GM12878 (cell line): ENCODE data around the gene GGNBP2. TPM values are rescaled to one million over a fixed set of nuclear protein-coding genes. Genes with fewer than 3 reads are reported as not detected.

Source experiments
- ATAC-seq: fragments of 200-7000 bp; cut with Tn5 transposase; 3 replicates; pipeline ENCODE4 v1.9.1; 2020; ENCODE audit warnings: mild to moderate bottlenecking, moderate library complexity
- BruUV-seq: library from RNA; stranded (reverse); fragments of 400-500 nt; replicated peaks from 2 replicates; lab custom pipeline; 2021; lab: Mats Ljungman, UMichigan
- CTCF ChIA-PET: fragments of 300-600 bp; sonication (Branson Sonifier 250); formaldehyde crosslinking; extraction: SDS; loops from one replicate; lab custom pipeline; 2021; ENCODE audit warnings: inconsistent platforms; lab: Yijun Ruan, JAX
- POLR2A ChIA-PET: fragments of 350-600 bp; formaldehyde crosslinking; extraction: SDS; loops from one replicate; lab custom pipeline; 2021; ENCODE audit warnings: inconsistent platforms; lab: Charles Lee
- RAD21 ChIA-PET: fragments of 300-600 bp; sonication (Branson Sonifier 250); formaldehyde crosslinking; loops from one replicate; lab custom pipeline; 2023; ENCODE audit warnings: antibody characterized with exemption; ENCODE audit not compliant: unreplicated experiment; lab: Charles Lee
- SMC1A ChIA-PET: fragments of 300-600 bp; sonication (Branson Sonifier 250); formaldehyde crosslinking; loops from one replicate; lab custom pipeline; 2023; ENCODE audit not compliant: unreplicated experiment, uncharacterized antibody; lab: Charles Lee
- DNase-seq: peaks from one replicate; pipeline ENCODE4 v3.0.0-alpha.2; 2011; ENCODE audit warnings: low read depth, low spot score
- FAIRE-seq: peaks from 3 replicates; lab custom pipeline; 2011; peaks lifted over from hg19 to GRCh38; lab: Jason Lieb, UNC
- H2AFZ ChIP-seq: 2 replicates; pipeline ENCODE4 v1.6.0; 2011; ENCODE audit warnings: low read depth, low read length, control low read depth; ENCODE audit not compliant: control insufficient read depth
- H3K27ac ChIP-seq: 2 replicates; pipeline ENCODE4 v1.5.1; 2011; ENCODE audit warnings: control low read depth; ENCODE audit not compliant: control insufficient read depth, insufficient read depth
- H3K27me3 ChIP-seq, 2 experiments: replicated peaks in 1 of 2; 2 replicates each; pipeline versions ENCODE4 v1.6.0 to v1.6.1; 2011; ENCODE audit warnings: low read length in 1 of 2; ENCODE audit not compliant: control insufficient read depth in 2 of 2, insufficient read depth in 2 of 2
- H3K36me3 ChIP-seq, 2 experiments: 2 replicates each; pipeline ENCODE4 v1.5.1; 2011; ENCODE audit warnings: low read length in 1 of 2; ENCODE audit not compliant: control insufficient read depth in 2 of 2, insufficient read depth in 2 of 2
- H3K4me1 ChIP-seq: 2 replicates; pipeline ENCODE4 v1.6.1; 2011; ENCODE audit warnings: mild to moderate bottlenecking, low read length, moderate library complexity, mixed read lengths; ENCODE audit not compliant: control insufficient read depth, insufficient read depth
- H3K4me2 ChIP-seq: 2 replicates; pipeline ENCODE4 v1.6.0; 2011; ENCODE audit warnings: control low read depth; ENCODE audit not compliant: control insufficient read depth, insufficient read depth
- H3K4me3 ChIP-seq: fragments of 200-600 bp; sonication (generic); 2 replicates; pipeline ENCODE4 v1.5.1; 2016
- H3K79me2 ChIP-seq: 2 replicates; pipeline ENCODE4 v1.6.0; 2011; ENCODE audit warnings: low read length; ENCODE audit not compliant: control insufficient read depth, insufficient read depth
- H3K9ac ChIP-seq: 2 replicates; pipeline ENCODE4 v1.8.0; 2011; ENCODE audit warnings: low read length, control low read depth, mixed read lengths; ENCODE audit not compliant: control insufficient read depth, insufficient read depth
- H3K9me3 ChIP-seq: replicated peaks from 3 replicates; pipeline ENCODE4 v1.5.1; 2011; ENCODE audit warnings: mild to moderate bottlenecking, low read length; ENCODE audit not compliant: control insufficient read depth, insufficient read depth
- H4K20me1 ChIP-seq: 2 replicates; pipeline ENCODE4 v1.6.0; 2011; ENCODE audit not compliant: control insufficient read depth, insufficient read depth
- ASH2L ChIP-seq: fragments of 300-600, 200-600 bp; sonication (generic); IDR thresholded peaks from 2 replicates; pipeline ENCODE4 v1.6.1; 2017; ENCODE audit warnings: low read depth, mild to moderate bottlenecking, borderline replicate concordance
- BHLHE40 ChIP-seq, 2 experiments: fragments of 450-650 bp in 1 of 2; IDR thresholded peaks; 2 replicates each; pipeline ENCODE4 v1.6.1; 2011 to 2017; ENCODE audit warnings: low read depth in 2 of 2, borderline replicate concordance in 1 of 2, improper control_type of control experiment in 1 of 2, low read length in 1 of 2, mild to moderate bottlenecking in 1 of 2
- EZH2 ChIP-seq: IDR thresholded peaks from 2 replicates; pipeline ENCODE4 v1.6.1; 2012; ENCODE audit warnings: low read depth, mild to moderate bottlenecking, control low read depth, inconsistent platforms, low read length, borderline replicate concordance; ENCODE audit not compliant: control insufficient read depth
- MAX ChIP-seq: IDR thresholded peaks from 2 replicates; pipeline ENCODE4 v1.6.1; 2012; ENCODE audit warnings: low read depth, low read length, improper control_type of control experiment
- MTA3 ChIP-seq: IDR thresholded peaks from 2 replicates; pipeline ENCODE4 v1.6.1; 2012; ENCODE audit warnings: low read length, inconsistent platforms, borderline replicate concordance
- NR2C2 ChIP-seq: IDR thresholded peaks from 2 replicates; pipeline ENCODE4 v1.6.1; 2011; ENCODE audit warnings: borderline replicate concordance, low read depth; ENCODE audit not compliant: control insufficient read depth, insufficient read length
- RAD21 ChIP-seq: IDR thresholded peaks from 2 replicates; pipeline ENCODE4 v1.6.1; 2011; ENCODE audit warnings: mild to moderate bottlenecking, low read depth, low read length, moderate library complexity; ENCODE audit not compliant: insufficient read depth
- RUNX3 ChIP-seq: IDR thresholded peaks from 2 replicates; pipeline ENCODE4 v1.6.1; 2012; ENCODE audit warnings: low read length, inconsistent platforms
- SMC3 ChIP-seq: IDR thresholded peaks from 2 replicates; pipeline ENCODE4 v1.6.1; 2011; ENCODE audit warnings: low read length, improper control_type of control experiment, borderline replicate concordance
- YY1 ChIP-seq: IDR thresholded peaks from 2 replicates; pipeline ENCODE4 v1.6.1; 2011; ENCODE audit warnings: low read depth, mild to moderate bottlenecking, low read length
- WGBS: methylation state at CpG from one replicate; pipeline ENCODE4 v1.1.6; 2016; ENCODE audit warnings: low lambda C conversion rate; ENCODE audit not compliant: insufficient replicate concordance, insufficient coverage; ENCODE audit errors: missing lambda C conversion rate; 5-methylcytosine and 5-hydroxymethylcytosine counted together
- in situ Hi-C: fragments of 300-500 bp; cut with MboI; formaldehyde crosslinking; loops from 9 replicates; pipeline ENCODE4 v1.14.3; 2018; ENCODE audit warnings: mixed read lengths
- intact Hi-C: fragments of 100-400 bp; cut with micrococcal nuclease; formaldehyde crosslinking; loops from one replicate; pipeline ENCODE4 v1.14.2; 2022; ENCODE audit not compliant: unreplicated experiment
- polyA plus RNA-seq, 11 experiments: library from polyadenylated mRNA; depleted of rRNA in 4 of 11; unstranded in 6 of 11; stranded (reverse) in 5 of 11; fragments of >200 nt; fragmentation: Nextera tagmentation in 4 of 11; fragmentation: Illumina TruSeq in 1 of 11; extraction: Ambion mirVana in 4 of 11; extraction: Trizol in 1 of 11; gene quantifications; 1 replicate in 1 of 11; 2 replicates in 10 of 11; pipeline versions ENCODE4 v1.2.1 to v1.2.3, GENCODE V29; 2011 to 2016; ENCODE audit warnings: inconsistent platforms in 2 of 11, missing spikeins in 2 of 11, low read depth in 1 of 11
- total RNA-seq, 4 experiments: library from RNA; depleted of rRNA in 3 of 4; stranded (reverse); fragments of >200 nt in 3 of 4; fragmentation: Illumina TruSeq in 1 of 4; extraction: Trizol in 1 of 4; gene quantifications; 2 replicates each; pipeline versions ENCODE4 v1.2.1 to v1.2.3, GENCODE V29; 2013 to 2021
- TF ChIP-seq, protein P1 (sequence below), 3 experiments: IDR thresholded peaks in 2 of 3; conservative IDR thresholded peaks in 1 of 3; 2 replicates each; pipeline ENCODE4 v1.5.1; 2011; ENCODE audit warnings: low read depth in 3 of 3, low read length in 3 of 3, mild to moderate bottlenecking in 3 of 3, control low read depth in 2 of 3, moderate library complexity in 2 of 3, inconsistent platforms in 1 of 3, mixed read lengths in 1 of 3; ENCODE audit not compliant: control insufficient read depth in 2 of 3, insufficient read depth in 1 of 3; ENCODE audit errors: extremely low read depth in 1 of 3
- TF ChIP-seq, protein P2 (sequence below): IDR thresholded peaks from 2 replicates; pipeline ENCODE4 v1.6.1; 2012; ENCODE audit warnings: low read depth, low read length, improper control_type of control experiment
- TF ChIP-seq, protein P3 (sequence below): fragments of 450-650 bp; IDR thresholded peaks from 2 replicates; pipeline ENCODE4 v1.6.1; 2017; ENCODE audit warnings: antibody characterized with exemption, mild to moderate bottlenecking, moderate library complexity

Gene GGNBP2
- total and polyA plus RNA-seq, 10 of the 15 experiments (the other 5 are each of a cell fraction or from before 2014, with no cell fraction given), result 36.3 to 82.0 (median 50.0) TPM

DNA sequence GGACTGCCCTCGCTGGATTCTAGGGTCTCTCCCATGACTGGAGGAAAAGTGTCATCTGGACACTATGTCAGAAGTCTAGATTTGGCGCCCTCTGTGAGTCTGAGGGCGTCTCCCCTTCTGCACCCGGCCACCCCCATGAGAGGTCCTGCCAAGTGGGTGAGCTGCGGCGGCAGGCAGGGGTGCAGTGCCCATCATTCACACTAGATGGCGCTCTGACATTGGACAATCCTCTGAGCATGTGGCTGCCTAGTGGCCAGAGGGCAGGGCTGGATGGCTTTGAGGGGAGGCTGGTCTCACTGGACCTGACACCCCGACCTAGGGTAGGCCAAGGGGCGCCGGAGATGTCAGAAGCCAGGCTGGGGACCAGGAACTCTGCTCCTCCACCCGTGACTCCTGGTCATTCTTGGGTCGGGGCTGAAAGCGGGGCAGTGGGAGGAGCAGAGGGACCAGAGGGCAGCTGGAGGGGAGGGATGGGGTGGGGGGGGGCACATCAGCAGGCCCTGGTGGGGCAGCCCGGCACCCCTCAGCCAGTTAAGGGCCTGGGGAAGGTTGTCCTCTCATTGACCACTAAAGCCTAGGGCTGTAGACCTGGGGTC, 84.6 kb downstream of the GGNBP2 start:
- H3K27ac ChIP-seq, result no peak overlapping the region
- FAIRE-seq (no peak), DNase-seq (peak; percentile 12), ATAC-seq (peak; percentile 99)
- ChIA-PET CTCF (interaction anchor here (0.7 to 9.3 kb wide), 9 partner anchors 11 to 768 kb away, joined by 3 to 91 read pairs (median 4); partner anchors contain the start of gene MRM1), RAD21 (interaction anchor here (1.0 to 3.1 kb wide), 5 partner anchors 9 to 611 kb away, joined by 3 to 17 read pairs (median 8); no protein-coding TSS in a partner anchor), POLR2A (no interaction called here), SMC1A (interaction anchor here (0.8 to 4.5 kb wide), 4 partner anchors 27 to 768 kb away, joined by 3 to 25 read pairs (median 13); partner anchors contain the start of gene MRM1)
- in situ Hi-C loops (loop anchor here (5.0 to 25.0 kb wide), 3 partner anchors 48 to 1183 kb away; no protein-coding TSS in a partner anchor), intact Hi-C loops (loop anchor here (1.0 to 10.0 kb wide), 5 partner anchors 75 to 743 kb away; no protein-coding TSS in a partner anchor)
- H3K4me3 ChIP-seq, result no peak overlapping the region
- peaks cover 0 to 2% of the 10 kb centered on the region in 2 experiments; a peak in 2 of 4 replicates for H3K27me3 ChIP-seq
- H3K9ac ChIP-seq, result no peak overlapping the region
- no peak overlapping the region for H3K4me2 ChIP-seq
- no peaks in the 10 kb centered on the region for H3K4me1 ChIP-seq
- TF ChIP-seq EZH2 (no peak), RUNX3 (peak; percentile 40; the same call in 1 of the 2 replicates), YY1 (peak; percentile 65; the same call in 1 of the 2 replicates), BHLHE40 (IDR thresholded peaks at IDR 0.05; ENCODE audit: borderline replicate concordance in 1 of 2, low read depth in 2 of 2, low read length in 1 of 2) (0 out of 4 replicates have a peak, but pooled peaks of 1 of the 2 experiments have one; percentile 6), SMC3 (peak; percentile 90), RAD21 (peak; percentile 92), MAX (0 out of 2 replicates have a peak, but pooled peaks have one; percentile 16), MTA3 (no peak), NR2C2 (no peak), ASH2L (no peak)
- TF ChIP-seq, protein P1, sequence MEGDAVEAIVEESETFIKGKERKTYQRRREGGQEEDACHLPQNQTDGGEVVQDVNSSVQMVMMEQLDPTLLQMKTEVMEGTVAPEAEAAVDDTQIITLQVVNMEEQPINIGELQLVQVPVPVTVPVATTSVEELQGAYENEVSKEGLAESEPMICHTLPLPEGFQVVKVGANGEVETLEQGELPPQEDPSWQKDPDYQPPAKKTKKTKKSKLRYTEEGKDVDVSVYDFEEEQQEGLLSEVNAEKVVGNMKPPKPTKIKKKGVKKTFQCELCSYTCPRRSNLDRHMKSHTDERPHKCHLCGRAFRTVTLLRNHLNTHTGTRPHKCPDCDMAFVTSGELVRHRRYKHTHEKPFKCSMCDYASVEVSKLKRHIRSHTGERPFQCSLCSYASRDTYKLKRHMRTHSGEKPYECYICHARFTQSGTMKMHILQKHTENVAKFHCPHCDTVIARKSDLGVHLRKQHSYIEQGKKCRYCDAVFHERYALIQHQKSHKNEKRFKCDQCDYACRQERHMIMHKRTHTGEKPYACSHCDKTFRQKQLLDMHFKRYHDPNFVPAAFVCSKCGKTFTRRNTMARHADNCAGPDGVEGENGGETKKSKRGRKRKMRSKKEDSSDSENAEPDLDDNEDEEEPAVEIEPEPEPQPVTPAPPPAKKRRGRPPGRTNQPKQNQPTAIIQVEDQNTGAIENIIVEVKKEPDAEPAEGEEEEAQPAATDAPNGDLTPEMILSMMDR (IDR thresholded peaks at IDR 0.05 in 2 of 3, conservative IDR thresholded peaks at IDR 0.05 in 1 of 3; ENCODE audit: control insufficient read depth in 2 of 3, extremely low read depth in 1 of 3, insufficient read depth in 1 of 3, low read depth in 3 of 3, low read length in 3 of 3), result peak; percentile 98 to 99 (median 98); a peak in 5 of 6 replicates
- TF ChIP-seq, protein P2, sequence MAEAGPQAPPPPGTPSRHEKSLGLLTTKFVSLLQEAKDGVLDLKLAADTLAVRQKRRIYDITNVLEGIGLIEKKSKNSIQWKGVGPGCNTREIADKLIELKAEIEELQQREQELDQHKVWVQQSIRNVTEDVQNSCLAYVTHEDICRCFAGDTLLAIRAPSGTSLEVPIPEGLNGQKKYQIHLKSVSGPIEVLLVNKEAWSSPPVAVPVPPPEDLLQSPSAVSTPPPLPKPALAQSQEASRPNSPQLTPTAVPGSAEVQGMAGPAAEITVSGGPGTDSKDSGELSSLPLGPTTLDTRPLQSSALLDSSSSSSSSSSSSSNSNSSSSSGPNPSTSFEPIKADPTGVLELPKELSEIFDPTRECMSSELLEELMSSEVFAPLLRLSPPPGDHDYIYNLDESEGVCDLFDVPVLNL, result 0 out of 2 replicates have a peak, but pooled peaks have one; percentile 25
- TF ChIP-seq, protein P3, sequence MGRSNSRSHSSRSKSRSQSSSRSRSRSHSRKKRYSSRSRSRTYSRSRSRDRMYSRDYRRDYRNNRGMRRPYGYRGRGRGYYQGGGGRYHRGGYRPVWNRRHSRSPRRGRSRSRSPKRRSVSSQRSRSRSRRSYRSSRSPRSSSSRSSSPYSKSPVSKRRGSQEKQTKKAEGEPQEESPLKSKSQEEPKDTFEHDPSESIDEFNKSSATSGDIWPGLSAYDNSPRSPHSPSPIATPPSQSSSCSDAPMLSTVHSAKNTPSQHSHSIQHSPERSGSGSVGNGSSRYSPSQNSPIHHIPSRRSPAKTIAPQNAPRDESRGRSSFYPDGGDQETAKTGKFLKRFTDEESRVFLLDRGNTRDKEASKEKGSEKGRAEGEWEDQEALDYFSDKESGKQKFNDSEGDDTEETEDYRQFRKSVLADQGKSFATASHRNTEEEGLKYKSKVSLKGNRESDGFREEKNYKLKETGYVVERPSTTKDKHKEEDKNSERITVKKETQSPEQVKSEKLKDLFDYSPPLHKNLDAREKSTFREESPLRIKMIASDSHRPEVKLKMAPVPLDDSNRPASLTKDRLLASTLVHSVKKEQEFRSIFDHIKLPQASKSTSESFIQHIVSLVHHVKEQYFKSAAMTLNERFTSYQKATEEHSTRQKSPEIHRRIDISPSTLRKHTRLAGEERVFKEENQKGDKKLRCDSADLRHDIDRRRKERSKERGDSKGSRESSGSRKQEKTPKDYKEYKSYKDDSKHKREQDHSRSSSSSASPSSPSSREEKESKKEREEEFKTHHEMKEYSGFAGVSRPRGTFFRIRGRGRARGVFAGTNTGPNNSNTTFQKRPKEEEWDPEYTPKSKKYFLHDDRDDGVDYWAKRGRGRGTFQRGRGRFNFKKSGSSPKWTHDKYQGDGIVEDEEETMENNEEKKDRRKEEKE, result no peak
- no peak overlapping the region for H2AFZ ChIP-seq
- no peaks in the 10 kb centered on the region for H4K20me1 ChIP-seq
- H3K36me3 ChIP-seq, result no peaks in the 10 kb centered on the region
- no TSS peak for BruUV-seq
- no peaks in the 10 kb centered on the region for H3K79me2 ChIP-seq
- 15% methylated on average over 13 of the region's 14 CpGs for WGBS
- H3K9me3 ChIP-seq, result no peaks in the 10 kb centered on the region
